ENCODE results near the gene P4HB. TPM values are rescaled to one million over a fixed set of nuclear protein-coding genes. Genes with fewer than 3 reads are reported as not detected.

The P4HB gene
- total and polyA plus RNA-seq, 10 of the 15 experiments (the other 5 are each of a cell fraction or from before 2014, with no cell fraction given): 4.7 to 549 (median 361) TPM

DNA sequence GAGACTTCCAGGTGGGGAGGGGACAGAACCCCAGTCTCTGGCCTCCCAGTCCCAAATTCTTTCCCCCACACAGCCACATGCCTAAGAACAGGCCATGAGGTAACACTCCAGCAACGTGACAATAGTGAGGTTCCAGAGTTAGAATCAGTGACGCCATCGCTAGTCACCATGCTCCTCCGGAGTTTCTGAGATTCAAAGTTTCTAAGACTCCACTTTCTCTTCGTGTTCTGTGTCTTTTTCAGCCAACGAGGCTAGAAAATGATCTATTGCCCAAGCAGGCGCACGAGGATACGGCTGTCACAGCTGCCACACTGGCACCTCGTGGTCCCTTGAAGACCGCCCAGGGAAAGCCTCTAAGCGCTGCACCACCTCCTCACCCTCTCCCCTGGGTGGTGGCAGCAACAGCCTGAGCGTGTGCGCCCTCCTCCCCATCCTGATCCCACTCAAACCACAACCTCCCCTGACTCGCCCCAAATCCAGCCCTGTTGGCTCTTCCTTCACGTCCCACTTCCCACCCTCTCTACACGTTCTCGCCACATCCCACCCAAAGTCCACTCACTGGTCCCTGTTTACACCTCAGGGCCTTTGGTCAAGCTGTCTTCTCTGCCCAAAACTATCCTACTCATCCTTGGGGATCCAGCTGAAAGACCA is 28.3 kb downstream of the P4HB start (continued):
- TF ChIP-seq, protein P1, sequence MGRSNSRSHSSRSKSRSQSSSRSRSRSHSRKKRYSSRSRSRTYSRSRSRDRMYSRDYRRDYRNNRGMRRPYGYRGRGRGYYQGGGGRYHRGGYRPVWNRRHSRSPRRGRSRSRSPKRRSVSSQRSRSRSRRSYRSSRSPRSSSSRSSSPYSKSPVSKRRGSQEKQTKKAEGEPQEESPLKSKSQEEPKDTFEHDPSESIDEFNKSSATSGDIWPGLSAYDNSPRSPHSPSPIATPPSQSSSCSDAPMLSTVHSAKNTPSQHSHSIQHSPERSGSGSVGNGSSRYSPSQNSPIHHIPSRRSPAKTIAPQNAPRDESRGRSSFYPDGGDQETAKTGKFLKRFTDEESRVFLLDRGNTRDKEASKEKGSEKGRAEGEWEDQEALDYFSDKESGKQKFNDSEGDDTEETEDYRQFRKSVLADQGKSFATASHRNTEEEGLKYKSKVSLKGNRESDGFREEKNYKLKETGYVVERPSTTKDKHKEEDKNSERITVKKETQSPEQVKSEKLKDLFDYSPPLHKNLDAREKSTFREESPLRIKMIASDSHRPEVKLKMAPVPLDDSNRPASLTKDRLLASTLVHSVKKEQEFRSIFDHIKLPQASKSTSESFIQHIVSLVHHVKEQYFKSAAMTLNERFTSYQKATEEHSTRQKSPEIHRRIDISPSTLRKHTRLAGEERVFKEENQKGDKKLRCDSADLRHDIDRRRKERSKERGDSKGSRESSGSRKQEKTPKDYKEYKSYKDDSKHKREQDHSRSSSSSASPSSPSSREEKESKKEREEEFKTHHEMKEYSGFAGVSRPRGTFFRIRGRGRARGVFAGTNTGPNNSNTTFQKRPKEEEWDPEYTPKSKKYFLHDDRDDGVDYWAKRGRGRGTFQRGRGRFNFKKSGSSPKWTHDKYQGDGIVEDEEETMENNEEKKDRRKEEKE (IDR thresholded peaks at IDR 0.05): no peak
- TF ChIP-seq STAT3 (IDR thresholded peaks at IDR 0.05; ENCODE audit: low read depth, low read length) (no peak), ZNF24 (IDR thresholded peaks at IDR 0.05) (no peak), IKZF1 (conservative IDR thresholded peaks at IDR 0.05) (0 out of 2 replicates have a peak, but pooled peaks have one; percentile 30), CHD1 (IDR thresholded peaks at IDR 0.05; ENCODE audit: low read depth, low read length) (no peak), BHLHE40 (IDR thresholded peaks at IDR 0.05; ENCODE audit: borderline replicate concordance in 1 of 2, low read depth in 2 of 2, low read length in 1 of 2) (no peak), KAT2A (conservative IDR thresholded peaks at IDR 0.05; ENCODE audit: control insufficient read depth, low read depth, low read length) (no peak), MYC (IDR thresholded peaks at IDR 0.05; ENCODE audit: insufficient read depth, insufficient read length, insufficient replicate concordance, low read length, severe bottlenecking) (peak; percentile 22), NR2C2 (IDR thresholded peaks at IDR 0.05; ENCODE audit: borderline replicate concordance, control insufficient read depth, insufficient read length, low read depth) (no peak), MXI1 (IDR thresholded peaks at IDR 0.05; ENCODE audit: low read depth, low read length) (0 out of 2 replicates have a peak, but pooled peaks have one; percentile 27), ZNF687 (IDR thresholded peaks at IDR 0.05) (no peak), SMAD1 (IDR thresholded peaks at IDR 0.05; ENCODE audit: low read depth, partially characterized antibody) (no peak), E4F1 (IDR thresholded peaks at IDR 0.05; ENCODE audit: borderline replicate concordance, partially characterized antibody) (no peak)
- TF ChIP-seq, protein P2, sequence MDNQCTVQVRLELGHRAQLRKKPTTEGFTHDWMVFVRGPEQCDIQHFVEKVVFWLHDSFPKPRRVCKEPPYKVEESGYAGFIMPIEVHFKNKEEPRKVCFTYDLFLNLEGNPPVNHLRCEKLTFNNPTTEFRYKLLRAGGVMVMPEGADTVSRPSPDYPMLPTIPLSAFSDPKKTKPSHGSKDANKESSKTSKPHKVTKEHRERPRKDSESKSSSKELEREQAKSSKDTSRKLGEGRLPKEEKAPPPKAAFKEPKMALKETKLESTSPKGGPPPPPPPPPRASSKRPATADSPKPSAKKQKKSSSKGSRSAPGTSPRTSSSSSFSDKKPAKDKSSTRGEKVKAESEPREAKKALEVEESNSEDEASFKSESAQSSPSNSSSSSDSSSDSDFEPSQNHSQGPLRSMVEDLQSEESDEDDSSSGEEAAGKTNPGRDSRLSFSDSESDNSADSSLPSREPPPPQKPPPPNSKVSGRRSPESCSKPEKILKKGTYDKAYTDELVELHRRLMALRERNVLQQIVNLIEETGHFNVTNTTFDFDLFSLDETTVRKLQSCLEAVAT (IDR thresholded peaks at IDR 0.05): 0 out of 2 replicates have a peak, but pooled peaks have one; percentile 30
- TF ChIP-seq, protein P3, sequence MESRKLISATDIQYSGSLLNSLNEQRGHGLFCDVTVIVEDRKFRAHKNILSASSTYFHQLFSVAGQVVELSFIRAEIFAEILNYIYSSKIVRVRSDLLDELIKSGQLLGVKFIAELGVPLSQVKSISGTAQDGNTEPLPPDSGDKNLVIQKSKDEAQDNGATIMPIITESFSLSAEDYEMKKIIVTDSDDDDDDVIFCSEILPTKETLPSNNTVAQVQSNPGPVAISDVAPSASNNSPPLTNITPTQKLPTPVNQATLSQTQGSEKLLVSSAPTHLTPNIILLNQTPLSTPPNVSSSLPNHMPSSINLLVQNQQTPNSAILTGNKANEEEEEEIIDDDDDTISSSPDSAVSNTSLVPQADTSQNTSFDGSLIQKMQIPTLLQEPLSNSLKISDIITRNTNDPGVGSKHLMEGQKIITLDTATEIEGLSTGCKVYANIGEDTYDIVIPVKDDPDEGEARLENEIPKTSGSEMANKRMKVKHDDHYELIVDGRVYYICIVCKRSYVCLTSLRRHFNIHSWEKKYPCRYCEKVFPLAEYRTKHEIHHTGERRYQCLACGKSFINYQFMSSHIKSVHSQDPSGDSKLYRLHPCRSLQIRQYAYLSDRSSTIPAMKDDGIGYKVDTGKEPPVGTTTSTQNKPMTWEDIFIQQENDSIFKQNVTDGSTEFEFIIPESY (IDR thresholded peaks at IDR 0.05): no peak
